ENCODE measurements around the gene HPF1. TPM values are rescaled to one million over a fixed set of nuclear protein-coding genes. Genes with fewer than 3 reads are reported as not detected.

The HPF1 gene
- total and polyA plus RNA-seq, 2 of the 13 experiments (the other 11 are each of a cell fraction or from before 2014, with no cell fraction given), result 5.1 to 14.8 TPM

- TF ChIP-seq MLLT10 (CRISPR knock-in tag; IDR thresholded peaks at IDR 0.05) (no peak), TCF7 (IDR thresholded peaks at IDR 0.05; ENCODE audit: low read depth) (no peak), FIP1L1 (IDR thresholded peaks at IDR 0.05; ENCODE audit: borderline replicate concordance, insufficient read depth, low read depth, low read length) (no peak), SMC3 (IDR thresholded peaks at IDR 0.05; ENCODE audit: low read length) (no peak), ZNF3 (CRISPR knock-in tag; IDR thresholded peaks at IDR 0.05) (no peak), SALL1 (CRISPR knock-in tag; IDR thresholded peaks at IDR 0.05) (no peak)
- TF ChIP-seq, protein P1, sequence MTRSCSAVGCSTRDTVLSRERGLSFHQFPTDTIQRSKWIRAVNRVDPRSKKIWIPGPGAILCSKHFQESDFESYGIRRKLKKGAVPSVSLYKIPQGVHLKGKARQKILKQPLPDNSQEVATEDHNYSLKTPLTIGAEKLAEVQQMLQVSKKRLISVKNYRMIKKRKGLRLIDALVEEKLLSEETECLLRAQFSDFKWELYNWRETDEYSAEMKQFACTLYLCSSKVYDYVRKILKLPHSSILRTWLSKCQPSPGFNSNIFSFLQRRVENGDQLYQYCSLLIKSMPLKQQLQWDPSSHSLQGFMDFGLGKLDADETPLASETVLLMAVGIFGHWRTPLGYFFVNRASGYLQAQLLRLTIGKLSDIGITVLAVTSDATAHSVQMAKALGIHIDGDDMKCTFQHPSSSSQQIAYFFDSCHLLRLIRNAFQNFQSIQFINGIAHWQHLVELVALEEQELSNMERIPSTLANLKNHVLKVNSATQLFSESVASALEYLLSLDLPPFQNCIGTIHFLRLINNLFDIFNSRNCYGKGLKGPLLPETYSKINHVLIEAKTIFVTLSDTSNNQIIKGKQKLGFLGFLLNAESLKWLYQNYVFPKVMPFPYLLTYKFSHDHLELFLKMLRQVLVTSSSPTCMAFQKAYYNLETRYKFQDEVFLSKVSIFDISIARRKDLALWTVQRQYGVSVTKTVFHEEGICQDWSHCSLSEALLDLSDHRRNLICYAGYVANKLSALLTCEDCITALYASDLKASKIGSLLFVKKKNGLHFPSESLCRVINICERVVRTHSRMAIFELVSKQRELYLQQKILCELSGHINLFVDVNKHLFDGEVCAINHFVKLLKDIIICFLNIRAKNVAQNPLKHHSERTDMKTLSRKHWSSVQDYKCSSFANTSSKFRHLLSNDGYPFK (CRISPR knock-in tag; IDR thresholded peaks at IDR 0.05; ENCODE audit: borderline replicate concordance), result no peak
These were observed 17.0 kb upstream of the HPF1 start (continued) for GRCh38 chr4:169774466-169775445.

GRCh38 chr4:169773889-169774288 is 16.1 kb upstream of the HPF1 start:
- H3K4me3 ChIP-seq (replicated peaks in 1 of 3; ENCODE audit: insufficient read depth in 1 of 3, low read depth in 2 of 3, low read length in 3 of 3), result no peak overlapping the region
- FAIRE-seq (no peak), ATAC-seq (no peak), DNase-seq (ENCODE audit: low spot score) (no peak)
- no TSS peak for BruUV-seq (replicated peaks)
- H3K27ac ChIP-seq (ENCODE audit: extremely low read length, insufficient read depth, low read length), result no peak overlapping the region
- no peaks in the 10 kb centered on the region; a peak in 1 of 5 replicates for H3K27me3 ChIP-seq (ENCODE audit: control insufficient read depth in 1 of 2, insufficient read depth in 2 of 2, low read length in 2 of 2)
- H3K9ac ChIP-seq (ENCODE audit: insufficient read depth, low read depth, low read length), result no peak overlapping the region
- ChIA-PET CTCF (ENCODE audit: low intra/inter-chr PET ratio, low total read pairs) (no interaction called here), POLR2A (no interaction called here)
- no peak overlapping the region for H3K4me2 ChIP-seq (ENCODE audit: low read depth, low read length)
- in situ Hi-C loops (cut with HindIII; ENCODE audit: extremely low pct_ligation_motif_present, low pct_unique_long_range_greater_than_20kb) (no loop called here), intact Hi-C loops (cut with micrococcal nuclease; ENCODE audit: unreplicated experiment) (no loop called here)
- H3K36me3 ChIP-seq (replicated peaks in 1 of 2; ENCODE audit: control insufficient read depth in 1 of 2, insufficient read depth in 2 of 2, low read length in 2 of 2), result no peaks in the 10 kb centered on the region
- H2AFZ ChIP-seq (ENCODE audit: low read length), result no peak overlapping the region
- no peaks in the 10 kb centered on the region for H4K20me1 ChIP-seq (ENCODE audit: insufficient read depth, low read length)
- peaks cover 8% of the 10 kb centered on the region for H3K4me1 ChIP-seq (ENCODE audit: insufficient read depth, low read length)
- H3K9me3 ChIP-seq (ENCODE audit: low read length), result no peaks in the 10 kb centered on the region
- 42% methylated on average over 7 of the region's 7 CpGs for WGBS (ENCODE audit: low lambda C conversion rate)
- H3K79me2 ChIP-seq (ENCODE audit: insufficient read depth, low read length), result no peaks in the 10 kb centered on the region
- TF ChIP-seq, protein P2, sequence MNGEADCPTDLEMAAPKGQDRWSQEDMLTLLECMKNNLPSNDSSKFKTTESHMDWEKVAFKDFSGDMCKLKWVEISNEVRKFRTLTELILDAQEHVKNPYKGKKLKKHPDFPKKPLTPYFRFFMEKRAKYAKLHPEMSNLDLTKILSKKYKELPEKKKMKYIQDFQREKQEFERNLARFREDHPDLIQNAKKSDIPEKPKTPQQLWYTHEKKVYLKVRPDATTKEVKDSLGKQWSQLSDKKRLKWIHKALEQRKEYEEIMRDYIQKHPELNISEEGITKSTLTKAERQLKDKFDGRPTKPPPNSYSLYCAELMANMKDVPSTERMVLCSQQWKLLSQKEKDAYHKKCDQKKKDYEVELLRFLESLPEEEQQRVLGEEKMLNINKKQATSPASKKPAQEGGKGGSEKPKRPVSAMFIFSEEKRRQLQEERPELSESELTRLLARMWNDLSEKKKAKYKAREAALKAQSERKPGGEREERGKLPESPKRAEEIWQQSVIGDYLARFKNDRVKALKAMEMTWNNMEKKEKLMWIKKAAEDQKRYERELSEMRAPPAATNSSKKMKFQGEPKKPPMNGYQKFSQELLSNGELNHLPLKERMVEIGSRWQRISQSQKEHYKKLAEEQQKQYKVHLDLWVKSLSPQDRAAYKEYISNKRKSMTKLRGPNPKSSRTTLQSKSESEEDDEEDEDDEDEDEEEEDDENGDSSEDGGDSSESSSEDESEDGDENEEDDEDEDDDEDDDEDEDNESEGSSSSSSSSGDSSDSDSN (CRISPR knock-in tag; IDR thresholded peaks at IDR 0.05), result no peak
- TF ChIP-seq ZNF644 (CRISPR knock-in tag; IDR thresholded peaks at IDR 0.05; ENCODE audit: low read depth) (no peak), SETDB1 (CRISPR knock-in tag; IDR thresholded peaks at IDR 0.05; ENCODE audit: borderline replicate concordance) (no peak), KDM5B (CRISPR knock-in tag; IDR thresholded peaks at IDR 0.05; ENCODE audit: borderline replicate concordance) (no peak), ZNF20 (CRISPR knock-in tag; IDR thresholded peaks at IDR 0.05) (no peak)

All from HepG2 (cell line).